ENCODE results near the gene MEIS3.

MEIS3 gene

DNA sequence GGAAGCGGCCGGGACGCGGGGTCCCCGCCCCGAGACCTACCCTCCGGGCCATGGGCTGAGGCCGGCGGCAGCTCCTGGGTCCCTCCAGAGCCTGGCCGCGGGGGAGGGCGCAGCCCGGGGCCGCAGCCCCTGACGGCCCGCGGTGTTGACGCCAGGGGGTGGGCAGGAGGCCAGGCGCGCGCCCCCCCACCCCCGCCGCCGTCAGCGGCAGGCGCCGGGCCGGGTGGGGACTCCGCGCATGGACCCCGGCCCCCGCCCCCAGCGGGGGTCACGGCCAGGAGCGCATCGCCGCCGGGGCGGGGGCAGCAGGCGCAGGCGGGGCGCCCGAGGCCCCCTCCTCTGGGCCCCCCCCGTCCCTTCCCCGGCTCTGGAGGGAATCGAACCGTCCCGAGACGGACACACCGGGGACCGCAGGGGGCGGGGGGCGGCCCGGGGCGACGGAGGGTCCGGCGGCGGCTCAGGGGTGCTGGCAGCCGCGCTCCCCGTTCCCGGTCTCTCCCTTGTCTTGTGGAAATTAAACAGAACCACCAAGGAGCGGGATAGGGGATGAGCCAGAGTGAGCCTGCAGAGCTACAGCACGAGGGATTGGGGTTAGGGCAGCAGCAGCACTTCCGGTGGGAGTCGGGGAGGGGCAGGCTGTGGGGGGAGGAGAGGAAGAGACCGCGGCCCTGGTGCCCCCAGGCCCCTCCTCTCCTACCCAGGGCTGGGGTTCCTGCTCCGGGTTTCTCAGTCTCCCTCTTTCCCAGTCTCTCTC is at the start of gene MEIS3:
MEIS3 (minus strand) TSS at position 498 of the 754 bp plus-strand sequence; CDS start at position 52, 446 bp downstream.
- no peak for DNase-seq

DNA sequence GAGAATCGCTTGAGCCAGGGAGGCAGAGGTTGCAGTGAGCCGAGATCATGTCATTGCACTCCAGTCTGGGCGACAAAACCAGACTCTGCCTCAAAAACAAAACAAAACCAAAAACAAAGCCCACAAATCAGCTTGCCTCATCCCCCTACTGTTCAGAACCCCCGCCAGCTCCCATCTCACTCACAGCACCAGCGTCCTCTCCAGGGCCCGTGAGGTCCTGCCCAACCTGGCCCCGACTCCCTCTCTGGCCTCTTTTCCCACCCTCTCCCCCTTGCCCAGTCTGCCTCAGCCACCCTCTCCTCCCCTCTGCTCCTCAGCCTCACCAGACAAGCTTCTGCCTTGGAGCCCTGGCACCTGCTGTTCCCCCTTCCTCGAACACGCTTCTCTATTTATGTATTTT is 48.6 kb upstream of the MEIS3 start:
- DNase-seq = no peak

DNA sequence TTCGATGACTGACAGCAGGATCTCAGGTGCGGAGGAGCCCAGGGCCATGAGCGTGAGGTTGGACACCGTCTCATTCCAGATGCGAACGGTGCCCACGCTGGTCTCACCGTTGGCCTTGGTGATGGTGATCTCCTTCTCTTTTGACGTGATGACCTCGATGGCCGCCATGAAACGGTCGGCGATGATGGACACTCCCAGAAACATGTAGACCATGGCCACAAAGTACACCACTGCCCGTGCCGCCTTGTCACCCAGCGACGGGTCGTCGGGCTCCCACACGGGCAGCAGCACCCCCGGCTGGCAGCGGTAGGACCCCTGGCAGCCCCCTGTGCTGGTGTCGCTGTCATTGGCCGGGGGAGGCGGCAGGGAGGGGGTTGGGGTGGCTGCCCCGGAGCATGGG is 46.6 kb upstream of the MEIS3 start:
- no peak for DNase-seq

DNA sequence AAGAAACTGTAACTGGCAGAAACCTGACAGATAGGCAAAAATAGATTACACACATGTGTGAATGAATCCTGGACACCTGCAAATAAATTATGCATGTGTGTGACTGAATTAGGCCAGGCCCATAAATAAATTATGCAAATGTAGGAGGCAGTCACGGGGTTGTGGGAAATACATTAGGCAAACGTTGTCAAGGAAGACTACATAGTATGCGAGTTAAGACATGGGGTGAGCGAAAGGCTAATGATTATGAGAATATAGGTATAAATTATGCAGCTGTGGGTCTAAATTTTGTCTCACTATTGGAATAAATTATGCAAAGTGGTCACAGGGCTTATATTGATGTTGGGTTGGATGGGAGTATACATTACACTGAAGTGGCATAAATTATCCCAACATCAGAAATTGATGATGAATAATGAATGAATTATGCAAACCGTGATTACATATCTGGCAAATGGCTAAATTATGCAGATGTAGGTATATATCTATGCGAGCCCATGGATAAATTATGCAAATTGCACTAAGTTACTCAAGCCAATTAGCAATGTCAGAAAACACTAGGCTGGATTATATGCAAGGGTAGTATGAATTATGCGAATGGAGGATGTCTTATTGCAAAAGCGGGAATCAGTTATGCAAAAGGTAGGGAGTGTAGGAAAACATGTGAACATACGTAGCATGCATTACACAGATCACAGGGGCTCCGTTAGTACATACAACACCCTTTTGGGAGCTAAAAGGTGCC is 45.5 kb upstream of the MEIS3 start:
- no peak for DNase-seq

DNA sequence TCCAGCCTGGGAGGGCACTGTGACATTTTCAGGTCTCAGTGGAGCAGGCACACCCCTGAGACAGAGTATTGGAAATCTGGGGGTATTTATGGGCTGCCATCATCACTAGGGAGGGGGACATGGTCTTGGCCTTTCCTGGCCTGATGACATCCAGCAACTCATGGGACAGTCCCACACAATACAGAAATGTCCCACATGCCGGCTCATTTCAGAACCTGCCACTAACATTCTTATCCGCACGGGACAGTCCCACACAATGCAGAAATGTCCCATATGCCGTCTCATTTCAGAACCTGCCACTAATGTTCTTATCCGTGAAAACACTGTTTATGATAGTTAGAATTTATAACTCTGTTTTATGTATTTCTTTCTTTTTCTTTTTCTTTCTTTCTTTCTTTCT is 42.5 kb upstream of the MEIS3 start:
- DNase-seq = no peak

DNA sequence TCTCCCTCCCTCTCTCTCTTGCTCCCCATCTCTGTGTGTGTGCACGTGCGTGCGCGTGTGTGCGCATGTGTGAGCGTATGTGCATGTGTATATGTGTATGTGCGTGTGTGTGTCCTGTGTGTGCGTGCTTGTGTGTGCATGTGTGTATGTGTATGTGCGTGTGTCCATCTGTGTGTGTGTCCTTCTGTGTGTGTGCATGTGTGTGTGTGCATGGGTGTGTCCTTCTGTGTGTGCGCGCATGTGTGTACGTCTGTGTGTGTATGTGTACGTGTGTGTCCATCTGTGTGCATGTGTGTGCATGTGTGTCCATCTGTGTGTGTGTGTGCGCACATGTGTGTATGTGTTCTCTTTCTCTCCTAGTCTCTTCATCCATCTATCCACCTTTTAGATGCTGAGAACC is 40.1 kb upstream of the MEIS3 start:
- no peak for DNase-seq

DNA sequence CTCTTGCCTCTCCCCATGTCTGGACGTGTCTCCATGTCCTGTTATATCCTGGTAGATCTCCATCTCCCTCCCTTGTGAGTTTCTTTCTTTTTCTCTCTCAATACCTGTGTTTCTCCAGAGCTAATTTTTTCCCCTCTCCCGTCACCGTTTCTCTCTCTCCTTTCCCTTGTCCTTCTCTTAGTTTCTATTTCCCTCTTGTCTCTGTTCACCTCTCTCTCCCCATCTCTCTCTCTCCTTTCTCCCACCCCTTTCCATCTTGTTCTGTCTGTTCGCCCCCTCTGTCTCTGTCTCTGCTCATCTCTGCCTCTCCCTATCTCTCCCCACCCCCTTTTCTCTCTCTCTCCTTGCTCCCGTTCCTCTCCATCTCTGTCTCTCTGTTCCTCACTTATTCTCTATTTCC is 39.3 kb upstream of the MEIS3 start:
- no peak for DNase-seq

DNA sequence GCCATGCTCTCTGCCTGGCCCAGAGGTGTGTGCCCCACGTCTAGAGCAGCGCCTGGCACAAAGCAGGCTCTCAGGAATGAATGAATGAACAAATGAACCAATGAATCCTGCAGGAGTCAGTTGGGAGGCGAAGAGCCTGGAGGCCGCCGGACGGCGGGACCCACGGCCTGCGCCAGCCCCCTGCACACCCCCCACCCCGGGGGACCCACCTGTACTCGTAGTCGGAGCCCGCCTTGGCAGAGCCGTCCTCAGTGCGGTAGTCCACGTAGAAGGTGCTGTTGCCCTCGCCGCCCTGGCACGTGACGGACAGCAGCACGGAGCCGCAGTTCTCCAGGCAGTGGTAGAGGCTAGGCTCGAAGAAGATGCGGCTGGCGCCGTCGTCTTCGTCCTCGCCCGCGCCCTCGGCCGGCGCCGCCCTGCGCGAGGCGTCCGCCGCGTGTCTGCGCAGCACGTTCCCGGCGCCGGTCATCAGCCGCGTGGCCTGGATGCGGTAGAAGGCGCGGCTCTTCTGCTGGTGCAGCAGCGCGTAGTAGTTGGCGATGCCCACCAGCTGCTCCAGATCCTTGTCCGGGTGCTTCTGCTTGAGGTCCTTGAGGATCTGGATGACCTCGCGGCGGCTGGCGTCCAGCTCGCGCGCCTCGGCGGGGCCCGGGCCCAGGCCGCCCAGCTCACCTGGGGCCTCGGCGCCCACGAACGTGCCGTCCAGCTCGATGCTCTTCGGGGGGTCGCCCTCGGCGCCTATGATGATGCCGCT is 37.6 kb upstream of the MEIS3 start:
- no peak for DNase-seq

DNA sequence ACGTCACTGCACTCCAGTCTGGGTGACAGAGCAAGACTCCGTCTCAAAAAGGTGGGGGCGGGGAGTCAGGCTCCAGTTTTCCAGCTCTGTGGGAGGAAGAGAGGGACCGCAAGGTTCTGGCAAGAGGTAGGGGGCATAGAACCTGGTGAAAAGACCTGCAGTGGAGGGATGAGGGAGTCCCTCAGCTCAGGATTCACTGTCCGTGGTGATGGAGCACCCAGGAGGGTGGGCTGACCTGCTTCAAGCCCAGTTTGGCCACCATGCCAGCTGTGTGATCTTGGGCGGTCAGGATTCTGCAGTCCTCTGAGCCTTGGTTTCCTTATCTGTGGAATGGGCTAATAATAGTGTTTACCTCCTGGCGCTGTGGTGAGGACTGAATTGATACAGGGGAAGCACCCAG is 31.2 kb upstream of the MEIS3 start:
- DNase-seq = no peak

DNA sequence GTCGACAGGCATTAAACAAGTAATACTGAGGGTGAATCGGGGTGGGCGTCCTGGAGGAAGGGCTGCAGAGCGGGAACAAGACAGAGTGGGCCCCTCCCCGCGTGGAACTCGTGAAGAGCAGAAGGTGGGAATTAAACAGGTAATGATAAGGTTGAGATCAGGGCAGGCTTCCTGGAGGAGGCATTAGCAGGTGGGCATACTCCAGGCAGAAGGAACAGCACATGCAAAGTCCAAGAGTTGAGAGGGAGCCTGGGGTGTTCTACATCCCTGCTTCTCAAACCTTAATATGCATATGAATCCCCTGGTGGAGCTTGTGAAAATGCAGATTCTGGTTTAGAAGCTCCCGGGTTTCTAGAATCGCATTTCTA is 29.0 kb upstream of the MEIS3 start:
- DNase-seq = no peak

DNA sequence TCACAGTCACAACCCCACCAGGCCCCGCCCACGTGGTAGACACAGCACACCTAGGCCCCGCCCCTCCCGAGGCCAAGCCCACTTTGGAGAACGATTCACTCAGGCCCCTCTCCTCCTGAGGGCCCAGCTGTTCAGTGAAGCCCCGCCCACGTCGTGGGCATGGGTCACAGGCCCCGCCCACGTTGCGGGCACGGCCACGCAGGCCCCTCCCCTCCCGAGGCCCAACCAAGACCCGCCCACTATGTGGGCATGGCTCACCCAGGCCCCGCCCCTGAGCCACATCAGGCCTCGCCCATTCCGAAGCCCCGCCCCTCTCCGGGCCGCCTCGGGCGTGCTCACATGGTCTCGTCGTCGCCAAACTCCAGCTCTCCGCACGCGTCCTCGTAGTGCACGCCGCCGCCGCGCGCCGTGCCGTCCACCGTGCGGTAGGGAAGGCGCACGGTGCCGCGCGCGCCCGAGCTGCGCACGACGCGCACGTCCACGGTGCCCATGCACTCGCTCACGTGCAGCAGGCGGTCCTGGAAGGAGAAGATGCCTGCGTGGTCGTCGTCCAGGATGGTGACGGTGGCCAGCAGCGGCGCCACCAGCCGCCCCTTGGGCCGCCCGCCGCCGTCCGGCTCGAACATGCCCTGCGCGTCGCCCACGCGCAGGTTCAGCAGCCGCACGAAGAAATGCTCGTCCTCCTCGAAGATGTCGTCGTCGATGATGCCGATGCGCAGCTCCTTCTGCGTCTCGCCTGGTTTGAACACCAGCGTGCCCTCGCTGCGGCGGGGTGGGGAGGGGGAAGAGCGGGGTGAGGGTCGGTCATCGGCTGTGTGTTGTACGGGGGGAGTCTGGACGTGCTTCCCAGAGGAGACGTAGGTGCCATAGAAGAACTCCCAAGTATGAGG is 28.4 kb upstream of the MEIS3 start:
- DNase-seq = peak; percentile 45

DNA sequence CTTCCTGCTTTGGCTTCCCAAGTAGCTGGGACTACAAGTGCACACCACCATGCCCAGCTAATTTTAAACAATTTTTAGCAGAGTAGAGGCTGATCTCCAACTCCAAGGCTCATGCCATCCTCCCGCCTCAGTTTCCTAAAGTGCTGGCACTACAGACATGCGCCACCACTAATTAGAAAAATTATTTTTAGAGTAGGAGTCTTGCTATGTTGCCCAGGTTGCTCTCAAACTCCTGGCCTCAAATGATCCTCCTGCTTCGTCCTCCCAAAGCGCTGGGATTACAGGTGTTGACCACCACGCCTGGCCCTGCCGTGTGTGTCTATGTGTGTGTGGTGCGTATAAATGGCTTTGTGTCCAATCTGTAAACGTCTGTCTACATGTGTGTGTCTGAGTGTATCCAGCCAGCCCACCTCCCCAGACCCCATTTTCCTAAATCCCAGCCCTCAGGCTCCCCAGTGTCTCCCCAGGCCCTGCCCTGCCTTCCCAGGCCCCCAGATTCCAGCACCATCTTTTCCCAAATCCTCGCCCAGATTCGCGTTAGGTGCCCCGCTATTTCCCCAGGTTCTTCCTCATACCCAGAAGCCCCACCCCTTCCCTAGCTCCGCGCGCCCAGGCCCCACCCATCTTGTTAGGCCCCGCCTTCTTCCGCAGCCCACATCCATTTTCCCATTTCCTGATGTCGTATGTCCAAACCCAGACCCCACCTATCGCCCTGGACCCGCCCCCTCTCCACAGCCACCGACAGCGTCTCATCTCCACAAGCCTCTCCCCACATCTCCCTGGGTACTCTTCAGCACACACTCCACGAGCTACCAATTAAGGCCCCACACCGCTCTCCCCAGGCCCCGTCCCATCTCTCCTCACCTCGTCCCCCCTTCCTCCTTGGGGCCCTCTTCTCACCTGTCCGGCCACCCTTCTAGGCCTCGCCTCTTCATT is 27.5 kb upstream of the MEIS3 start:
- DNase-seq = no peak

DNA sequence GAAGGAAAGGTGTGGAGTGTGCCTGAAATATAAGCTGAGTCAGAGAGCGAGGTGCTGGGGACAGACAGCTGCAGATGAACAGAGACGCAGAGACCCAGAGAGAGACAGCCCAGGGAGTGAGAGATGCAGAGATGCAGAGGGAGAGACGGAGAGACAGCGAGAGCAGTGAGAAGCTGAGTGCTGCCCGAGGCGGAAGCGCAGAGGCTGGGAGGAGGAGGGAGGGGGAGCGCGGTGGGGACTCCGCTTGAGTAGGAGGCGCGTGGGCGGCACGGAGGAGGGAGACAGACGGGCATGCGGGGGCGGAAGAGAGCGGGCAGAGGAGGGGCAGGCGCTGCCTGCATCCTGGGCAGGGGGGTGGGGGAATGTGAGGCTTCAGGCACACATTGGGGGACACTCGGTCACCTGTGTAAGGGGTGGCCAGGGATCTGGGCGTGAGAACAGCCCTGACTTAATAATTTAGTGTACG is 26.6 kb upstream of the MEIS3 start:
- no peak for DNase-seq

DNA sequence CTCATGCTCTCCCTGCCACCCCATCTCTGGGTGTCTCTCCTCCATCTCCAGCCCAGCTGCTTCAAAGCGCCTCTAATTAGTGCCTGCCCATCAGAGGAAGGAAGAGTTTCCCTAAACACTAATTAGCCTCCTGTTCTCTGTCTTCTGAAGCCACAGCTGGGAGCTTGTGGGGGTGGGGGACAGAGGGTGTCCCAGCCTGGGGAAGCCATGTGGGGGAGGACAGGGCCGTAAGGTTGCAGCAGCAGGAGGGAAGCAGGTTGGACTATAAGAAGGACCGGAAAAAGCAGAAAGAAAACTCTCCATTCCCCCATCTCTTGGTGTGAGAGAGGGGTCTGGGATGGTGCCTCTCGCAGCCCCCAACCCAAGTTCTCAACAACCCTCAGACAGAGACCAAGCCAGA is 26.2 kb upstream of the MEIS3 start:
- DNase-seq = no peak

DNA sequence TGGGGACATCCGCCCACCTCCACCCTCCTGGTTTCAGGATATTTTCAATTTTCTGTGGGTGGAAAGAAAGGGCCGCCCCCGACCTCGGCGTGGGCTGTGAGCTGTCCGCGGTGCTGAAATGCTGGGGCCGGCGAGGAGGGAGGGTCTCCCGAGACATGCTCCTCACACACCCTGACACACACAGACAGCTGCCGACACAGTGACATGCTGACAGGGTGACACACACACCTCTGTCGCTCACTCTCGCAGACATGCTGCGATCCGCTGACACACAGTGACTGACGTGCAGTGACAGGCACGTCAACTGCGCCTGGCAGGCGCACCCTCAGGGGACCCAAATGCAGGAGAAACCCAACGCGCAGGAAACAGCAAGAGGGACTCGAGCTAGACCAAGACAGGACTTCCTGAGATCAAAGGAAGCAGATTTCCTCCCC is 25.1 kb upstream of the MEIS3 start:
- DNase-seq = no peak

DNA sequence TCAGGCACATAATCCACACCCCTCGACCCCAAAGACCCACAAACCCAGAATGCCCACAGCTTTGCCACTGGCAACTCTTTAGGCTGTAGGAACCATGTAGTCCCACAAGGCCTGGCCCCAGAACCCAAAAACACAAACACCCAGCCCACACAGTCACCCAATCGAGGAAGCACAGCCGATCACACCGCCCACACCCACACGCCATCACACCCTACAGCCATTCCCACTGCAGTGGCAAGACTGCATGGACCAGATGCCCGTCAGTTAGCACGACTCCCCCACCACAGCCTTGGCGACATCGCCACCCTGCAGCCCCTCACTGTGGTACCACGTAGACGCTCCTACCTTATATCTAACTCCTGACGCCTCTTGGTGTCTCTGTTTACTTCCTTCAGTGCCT is 24.0 kb upstream of the MEIS3 start:
- no peak for DNase-seq

DNA sequence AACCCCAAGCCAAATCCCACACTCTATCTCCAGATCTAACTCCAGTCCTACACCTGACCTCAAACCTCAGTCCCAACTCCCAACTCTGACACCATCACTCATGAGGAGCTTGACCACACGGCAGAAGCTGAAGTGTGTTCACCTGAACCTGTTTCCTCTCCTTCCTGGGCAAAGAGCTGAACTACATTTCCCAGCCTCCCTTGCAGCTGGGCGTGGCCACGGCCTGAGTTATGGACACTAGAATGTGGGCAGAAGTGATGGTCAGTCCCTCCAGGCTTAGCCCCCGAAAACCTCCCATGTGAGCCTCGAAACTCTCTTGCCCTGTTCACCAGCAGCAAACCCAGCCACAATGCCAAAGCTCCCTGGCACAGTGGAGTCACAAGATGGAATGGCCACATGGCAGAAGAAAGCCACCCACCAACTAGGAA is 19.5 kb upstream of the MEIS3 start:
- DNase-seq = no peak

DNA sequence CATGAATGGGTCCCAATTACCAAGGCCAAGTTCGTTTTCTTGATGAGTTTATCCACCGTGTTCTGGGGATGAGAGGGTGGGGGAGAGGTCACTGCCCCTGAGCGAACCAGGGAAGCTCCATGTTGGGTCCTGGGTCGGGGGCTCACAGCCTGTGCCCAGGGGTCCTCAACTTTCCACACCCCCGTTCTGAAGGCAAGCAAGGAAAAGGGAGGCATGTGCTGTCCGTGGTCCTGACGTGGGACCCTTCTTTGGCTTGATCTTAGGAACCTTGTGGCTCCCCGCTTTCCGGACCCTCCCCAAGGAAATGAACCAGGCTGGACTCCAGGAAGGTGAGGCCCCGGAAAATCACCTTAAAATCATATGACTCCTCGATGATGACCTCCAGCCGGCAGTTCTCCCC is 18.2 kb upstream of the MEIS3 start:
- DNase-seq = no peak

DNA sequence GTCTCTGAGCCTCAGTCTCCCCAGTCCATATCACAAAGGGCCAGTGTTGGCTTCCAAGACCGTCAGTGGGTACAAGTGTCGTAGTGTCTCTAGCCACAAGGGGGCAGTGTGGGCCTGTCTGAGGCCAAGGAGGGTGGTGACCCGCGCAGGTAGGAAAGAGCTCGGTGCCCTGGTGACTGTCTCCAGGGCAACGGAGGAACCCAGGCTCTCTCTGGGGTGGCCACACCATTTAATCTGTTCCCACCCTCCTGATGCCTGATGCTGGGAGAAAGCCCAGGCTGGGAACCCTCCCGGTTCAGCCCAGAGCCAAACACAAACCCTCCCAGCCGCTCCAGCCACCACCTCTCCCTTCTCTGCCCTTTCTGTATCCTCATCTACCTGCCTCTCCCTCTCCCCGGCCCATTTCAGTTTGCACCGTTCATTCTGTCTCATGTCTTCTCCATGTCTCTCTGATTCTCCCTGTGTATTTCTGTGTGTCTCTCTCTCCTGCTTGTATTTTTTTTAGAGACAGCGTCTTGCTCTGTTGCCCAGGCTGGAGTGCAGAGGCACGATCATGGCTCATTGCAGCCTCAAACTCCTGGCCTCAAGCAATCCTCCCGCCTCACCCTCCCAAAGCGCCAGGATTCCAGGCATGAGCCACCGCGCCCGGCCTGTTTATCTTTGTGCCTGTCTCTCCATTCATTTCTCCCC is 17.5 kb upstream of the MEIS3 start:
- peak; percentile 48 for DNase-seq

DNA sequence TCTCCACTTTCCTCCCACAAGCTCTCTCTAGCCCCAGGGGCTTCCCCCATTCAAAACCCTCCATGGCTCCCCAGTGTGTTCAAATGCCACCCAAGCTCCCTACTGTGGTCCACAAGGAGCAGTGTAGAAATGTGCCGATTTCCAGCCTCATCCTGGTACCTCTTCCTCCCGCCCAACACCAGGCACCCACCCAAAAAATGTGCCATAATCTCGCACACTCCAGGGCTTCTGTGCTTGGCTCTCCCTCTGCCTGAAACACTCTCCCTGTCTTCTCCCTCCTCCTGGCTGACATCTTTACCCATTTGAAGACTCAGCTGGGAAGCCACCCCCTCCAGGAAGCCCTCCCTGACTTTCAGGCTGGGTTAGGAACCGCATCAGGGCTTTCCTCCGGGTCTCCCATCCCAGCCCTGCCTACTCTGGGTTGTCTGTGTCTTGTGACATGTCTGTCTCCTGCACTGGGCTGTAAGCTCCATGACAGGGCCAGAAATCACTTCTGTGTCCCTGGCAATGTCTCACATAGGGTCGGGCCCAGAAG is 16.6 kb upstream of the MEIS3 start:
- DNase-seq = no peak

DNA sequence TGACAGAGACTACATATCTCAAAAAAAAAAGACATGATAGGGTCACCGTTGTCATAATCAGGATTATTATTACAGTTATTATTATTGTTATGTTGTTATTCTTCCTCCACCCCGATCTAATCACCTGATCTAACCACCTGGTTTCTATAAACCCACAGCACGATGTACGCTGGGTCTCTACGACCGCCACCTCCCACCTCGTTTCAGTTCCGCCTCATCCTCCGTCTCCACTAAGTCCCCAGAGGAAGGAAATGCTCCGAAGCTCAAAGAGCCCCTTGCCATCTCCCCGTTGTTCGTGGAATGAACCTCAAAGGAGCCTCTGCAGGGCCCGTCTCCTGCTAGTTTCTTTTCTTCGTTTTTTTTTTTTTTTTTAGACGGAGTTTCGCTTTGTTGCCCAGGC is 15.9 kb upstream of the MEIS3 start:
- no peak for DNase-seq

All from fibroblast of skin of right quadriceps (primary cell).